PFSK-1 (cell line): ENCODE data around the gene SAAL1.

Source experiments
- FOXP2 ChIP-seq: optimal IDR thresholded peaks from 2 replicates; pipeline ENCODE3; 2011; ENCODE audit warnings: borderline replicate concordance, control low read depth, inconsistent platforms; ENCODE audit not compliant: insufficient read depth; ENCODE audit errors: extremely low read length, extremely low read depth
- POLR2AphosphoS5 ChIP-seq: IDR thresholded peaks from 2 replicates; pipeline ENCODE4 v1.6.1; 2012; ENCODE audit warnings: low read depth, mild to moderate bottlenecking, control low read depth, low read length, moderate library complexity
- REST ChIP-seq, 2 experiments: IDR thresholded peaks; 2 replicates each; pipeline versions ENCODE4 v1.6.1 to v1.8.0; 2011 to 2012; ENCODE audit warnings: low read depth in 2 of 2, low read length in 2 of 2, control low read depth in 1 of 2, inconsistent platforms in 1 of 2, mild to moderate bottlenecking in 1 of 2, moderate library complexity in 1 of 2; ENCODE audit not compliant: insufficient read depth in 1 of 2
- SIN3A ChIP-seq: IDR thresholded peaks from 2 replicates; pipeline ENCODE4 v1.6.1; 2012; ENCODE audit warnings: mild to moderate bottlenecking, low read length, moderate library complexity, borderline replicate concordance; ENCODE audit not compliant: insufficient read depth
- TAF1 ChIP-seq: IDR thresholded peaks from 2 replicates; pipeline ENCODE4 v1.6.1; 2012; ENCODE audit warnings: low read length, control low read depth, borderline replicate concordance; ENCODE audit not compliant: insufficient read depth

SAAL1 gene

GRCh38 chr11:18071098-18071705, 34.7 kb downstream of the SAAL1 start:
- TF ChIP-seq SIN3A (no peak), POLR2AphosphoS5 (no peak), FOXP2 (no peak), TAF1 (no peak), REST (IDR thresholded peaks at IDR 0.05; ENCODE audit: insufficient read depth in 1 of 2, low read depth in 2 of 2, low read length in 2 of 2) (no peak)

DNA sequence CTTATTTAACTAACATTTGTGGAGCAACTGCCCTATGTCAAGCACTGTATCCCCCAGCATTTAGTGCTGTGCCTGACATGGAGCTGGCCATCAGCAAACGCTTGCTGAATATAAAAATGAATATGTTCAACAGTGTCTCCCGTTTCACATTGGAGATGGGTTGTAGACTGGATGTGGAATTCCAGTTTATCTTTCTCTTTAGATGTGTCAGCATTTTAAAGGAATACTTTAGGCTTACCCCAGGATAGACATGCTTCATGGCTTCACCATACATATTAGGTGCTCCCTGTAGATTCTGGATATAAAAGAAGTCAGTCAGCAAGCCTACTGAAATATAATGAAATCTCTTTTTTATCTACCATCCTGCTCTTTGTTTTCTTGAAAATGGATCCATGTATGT, 38.5 kb downstream of the SAAL1 start:
- no peak for TF ChIP-seq SIN3A
- no peak for TF ChIP-seq POLR2AphosphoS5
- no peak for TF ChIP-seq REST (IDR thresholded peaks at IDR 0.05; ENCODE audit: insufficient read depth in 1 of 2, low read depth in 2 of 2, low read length in 2 of 2)
- TF ChIP-seq FOXP2 = no peak
- no peak for TF ChIP-seq TAF1

GRCh38 chr11:18066626-18067025, 39.3 kb downstream of the SAAL1 start:
- TF ChIP-seq POLR2AphosphoS5 (no peak), TAF1 (no peak), FOXP2 (no peak), REST (IDR thresholded peaks at IDR 0.05; ENCODE audit: insufficient read depth in 1 of 2, low read depth in 2 of 2, low read length in 2 of 2) (no peak), SIN3A (no peak)

GRCh38 chr11:18065572-18065971, 40.3 kb downstream of the SAAL1 start:
- TF ChIP-seq SIN3A (no peak), REST (IDR thresholded peaks at IDR 0.05; ENCODE audit: insufficient read depth in 1 of 2, low read depth in 2 of 2, low read length in 2 of 2) (no peak), TAF1 (no peak), POLR2AphosphoS5 (no peak), FOXP2 (no peak)

DNA sequence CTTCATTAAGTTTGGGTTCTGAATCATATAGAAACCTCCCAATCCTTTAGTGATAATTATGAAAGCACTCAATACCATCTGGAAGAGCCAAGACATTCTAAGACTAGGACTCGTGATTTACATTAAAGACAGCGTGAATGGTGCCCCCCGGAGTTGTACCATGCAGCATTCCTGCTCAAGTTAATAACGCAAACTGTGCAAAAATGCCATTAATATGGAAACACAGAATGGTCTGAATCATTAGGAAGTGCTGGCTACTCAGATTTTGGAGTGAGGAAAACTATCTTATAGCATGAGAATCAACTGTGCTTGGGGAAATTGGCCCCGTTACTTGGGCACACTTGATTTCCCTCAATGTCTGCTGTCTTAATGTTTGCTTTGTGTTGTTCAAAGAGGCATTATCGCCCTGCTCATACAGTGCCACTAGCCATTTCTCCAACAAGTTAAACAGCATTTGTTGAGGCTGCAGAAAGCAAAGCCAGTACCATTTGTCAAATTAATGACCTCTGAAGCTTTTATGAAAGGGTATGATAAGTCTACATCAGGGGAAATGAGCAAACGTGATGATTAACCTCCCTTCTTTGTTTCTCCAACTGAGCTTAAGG, 41.3 kb downstream of the SAAL1 start:
- TF ChIP-seq REST (IDR thresholded peaks at IDR 0.05; ENCODE audit: insufficient read depth in 1 of 2, low read depth in 2 of 2, low read length in 2 of 2) (no peak), FOXP2 (no peak), TAF1 (no peak), POLR2AphosphoS5 (no peak), SIN3A (no peak)
